Iris pigment epithelial cell (primary cell): ENCODE data around the gene OR10AD1.
"Not testable (repeated sequence)": the region's sequence is repeated elsewhere in the genome, so short reads cannot be mapped to it uniquely, and the experiment has no call there.

ENCODE experiments used
- DNase-seq: peaks from one replicate; pipeline ENCODE4 v3.0.0-alpha.2; 2011; ENCODE audit warnings: low read depth

OR10AD1 gene

DNA sequence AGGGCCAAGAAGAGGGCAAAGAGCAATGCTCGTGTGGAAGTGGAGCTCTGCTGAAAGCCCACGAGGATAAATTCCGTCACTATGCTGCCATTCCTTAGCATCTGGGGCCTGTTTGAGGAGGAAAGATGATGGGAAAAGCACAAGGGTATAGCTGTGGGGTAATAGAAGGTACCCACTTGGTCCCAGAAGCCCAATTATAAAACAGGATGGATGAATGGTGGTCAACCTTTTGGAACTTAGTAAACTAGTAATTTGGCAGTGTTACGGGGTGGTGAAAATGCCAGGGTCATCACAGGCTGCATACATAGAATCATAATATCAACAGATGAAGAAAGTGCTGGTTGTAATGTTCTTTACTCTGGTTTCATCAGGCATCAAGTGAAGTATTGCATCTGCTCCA, at the start of gene OR10AD1:
OR10AD1 (minus strand) TSS at position 101 of the 400 bp plus-strand sequence; CDS start at position 101, 0 bp downstream.
- DNase-seq, result no peak

DNA sequence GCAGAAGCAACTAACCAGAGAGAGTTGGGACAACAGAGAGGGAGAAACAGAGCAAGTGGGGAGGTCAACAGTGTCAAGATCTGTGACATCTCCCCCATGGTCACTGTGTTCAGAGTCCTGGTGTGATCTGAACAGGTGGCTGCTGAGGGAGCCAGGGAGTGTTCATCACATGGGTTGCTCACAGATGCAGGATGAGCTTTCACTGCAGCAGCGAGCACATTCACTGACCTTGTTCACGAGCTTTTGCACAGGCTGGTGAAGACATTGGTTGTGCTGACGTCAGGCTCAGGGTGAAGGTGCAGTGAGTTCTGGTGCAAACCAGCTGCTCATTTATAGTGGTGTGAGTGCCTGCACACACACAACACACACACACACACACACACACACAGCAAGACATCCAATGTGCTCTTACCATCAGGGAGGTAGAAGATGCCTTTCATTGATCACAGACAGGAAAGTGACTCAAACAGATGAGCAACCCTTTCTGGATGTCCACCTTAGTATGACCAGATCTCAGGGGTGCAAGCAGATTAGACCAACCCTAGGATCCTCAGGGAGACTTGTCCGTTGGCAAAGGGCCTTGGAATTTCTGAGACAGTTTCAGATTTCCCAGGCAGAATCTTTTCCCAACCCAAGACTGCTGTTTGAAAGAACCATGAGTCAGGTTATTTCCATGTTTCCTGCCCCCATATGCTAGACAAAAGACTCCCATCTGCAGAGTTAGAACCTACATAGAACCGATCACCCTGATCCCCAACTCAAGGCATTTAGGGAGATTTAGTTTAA, 44.3 kb upstream of the OR10AD1 start:
- DNase-seq, result peak; percentile 1

GRCh38 chr12:48237162-48237561, 34.1 kb upstream of the OR10AD1 start:
- no peak for DNase-seq

GRCh38 chr12:48235796-48236333, 32.8 kb upstream of the OR10AD1 start:
- no peak for DNase-seq

GRCh38 chr12:48231169-48231958, 28.3 kb upstream of the OR10AD1 start:
- DNase-seq, result not testable (repeated sequence)

DNA sequence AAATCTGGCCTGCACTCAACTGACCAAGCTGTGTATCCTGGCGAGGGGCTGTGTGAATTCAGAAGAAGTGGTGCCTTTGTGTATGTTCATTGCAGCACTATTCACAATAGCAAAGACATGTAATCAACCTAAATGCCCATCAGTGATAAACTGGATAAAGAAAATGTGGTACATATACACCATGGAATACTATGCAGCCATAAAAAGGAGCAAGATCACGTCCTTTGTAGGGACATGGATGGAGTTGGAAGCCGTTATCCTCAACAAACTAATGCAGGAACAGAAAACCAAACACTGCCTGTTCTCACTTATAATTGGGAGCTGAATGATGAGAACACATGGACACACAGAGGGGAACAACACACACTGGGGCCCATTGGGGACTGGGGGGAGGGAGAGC, 21.4 kb upstream of the OR10AD1 start:
- not testable (repeated sequence) for DNase-seq

DNA sequence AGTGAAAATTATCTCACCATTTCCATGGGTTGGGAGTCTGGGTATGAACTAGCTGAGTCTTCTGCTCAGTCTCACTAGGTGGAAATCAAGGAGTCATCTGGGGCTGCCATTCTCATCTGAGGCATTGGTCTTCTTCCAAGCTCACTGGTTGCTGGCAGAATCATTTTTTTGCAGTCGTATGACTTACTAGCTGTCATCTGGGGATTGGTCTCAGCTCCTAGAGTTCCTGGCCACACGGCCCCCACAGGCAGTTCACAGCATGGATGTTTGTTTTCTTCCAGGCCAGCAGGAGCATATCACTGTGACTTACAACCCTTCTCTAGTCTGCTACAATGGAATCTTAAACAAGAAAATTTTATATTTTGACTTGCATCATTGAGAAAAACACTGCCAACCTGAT, 18.6 kb upstream of the OR10AD1 start:
- DNase-seq, result no peak

GRCh38 chr12:48220701-48221100, 17.6 kb upstream of the OR10AD1 start:
- no peak for DNase-seq

GRCh38 chr12:48219631-48220030, 16.5 kb upstream of the OR10AD1 start:
- DNase-seq, result no peak

- no peak for DNase-seq
Measured at GRCh38 chr12:48216785-48217184, 13.7 kb upstream of the OR10AD1 start.

- DNase-seq, result not testable (repeated sequence)
Measured at GRCh38 chr12:48209495-48209894, 6.4 kb upstream of the OR10AD1 start.

GRCh38 chr12:48202766-48203165, 326 bp downstream of the OR10AD1 start:
- no peak for DNase-seq

GRCh38 chr12:48201516-48201915, 1.6 kb downstream of the OR10AD1 start:
- no peak for DNase-seq

- DNase-seq, result no peak
Measured at GRCh38 chr12:48201091-48201490, 2.0 kb downstream of the OR10AD1 start.

- DNase-seq, result peak; percentile 82
Measured at GRCh38 chr12:48199774-48200221, 3.3 kb downstream of the OR10AD1 start.

DNA sequence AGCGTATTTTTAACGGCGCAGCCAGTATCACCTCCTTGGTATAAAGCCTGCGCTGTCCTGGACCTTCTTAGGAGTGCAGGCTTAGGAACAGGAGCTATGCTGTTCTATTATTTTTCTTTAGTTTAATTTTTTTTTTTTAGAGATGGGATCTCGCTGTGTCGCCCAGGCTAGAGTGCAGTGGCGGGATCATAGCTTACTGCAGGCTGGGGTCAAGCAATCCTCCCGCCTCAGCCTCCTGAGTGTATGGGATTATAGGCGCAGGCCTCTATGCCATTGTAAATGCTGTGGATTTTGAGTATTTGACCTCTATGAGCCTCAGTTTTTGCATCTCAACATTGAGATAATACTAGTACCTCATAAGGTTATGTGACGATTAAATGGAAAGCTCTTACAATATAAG, 4.1 kb downstream of the OR10AD1 start:
- no peak for DNase-seq

DNA sequence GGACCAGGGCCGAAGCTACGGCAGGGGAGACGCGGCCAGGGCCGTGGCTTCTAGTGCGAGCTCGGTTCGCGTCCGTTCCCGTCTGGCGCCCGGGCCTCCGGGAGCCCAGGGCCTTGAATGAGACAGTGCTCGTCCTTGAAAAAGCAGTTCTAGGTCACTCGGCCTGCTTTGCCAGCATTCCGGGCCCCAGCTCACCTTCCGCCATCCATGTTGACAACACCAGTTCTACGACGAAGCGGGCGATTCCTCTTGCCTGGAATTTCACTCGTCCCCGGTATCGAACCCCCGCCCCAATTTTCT, 4.5 kb downstream of the OR10AD1 start:
- DNase-seq, result peak; percentile 22

DNA sequence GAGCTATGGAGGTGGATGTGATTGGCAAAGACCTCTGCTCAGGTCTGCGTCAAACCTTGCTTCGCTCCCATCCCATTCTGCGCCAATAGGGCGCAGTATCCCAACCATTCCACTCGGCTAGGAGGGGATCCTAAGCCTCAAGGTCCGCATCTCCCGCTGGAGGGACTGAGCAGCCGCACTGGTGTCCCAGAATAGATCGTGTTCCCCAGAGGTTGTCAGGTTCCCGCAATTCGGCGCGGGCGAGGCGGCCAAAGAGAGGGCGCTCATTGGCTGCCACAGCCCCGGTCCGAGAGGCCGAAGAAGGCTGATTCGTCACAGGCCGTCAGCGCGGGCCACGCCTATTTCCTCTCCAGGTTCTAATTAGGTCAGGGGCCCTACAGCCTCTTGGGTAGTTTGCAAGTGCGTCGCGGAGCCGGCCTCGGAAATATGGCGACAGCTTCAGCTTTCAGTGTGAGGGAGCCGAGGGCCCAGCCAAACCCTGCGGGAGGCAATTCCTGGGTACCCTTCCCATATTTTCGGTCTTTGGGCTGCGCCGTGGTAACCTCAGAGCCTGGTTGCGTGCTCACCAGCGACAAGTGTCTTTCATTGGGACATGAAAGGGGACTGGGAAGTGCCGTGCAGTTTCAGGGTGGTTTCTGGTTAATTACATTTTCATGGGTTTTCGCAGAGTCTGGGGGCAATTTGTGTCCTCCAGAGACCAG, 5.0 kb downstream of the OR10AD1 start:
- peak; percentile 96 for DNase-seq

- DNase-seq, result peak; percentile 59
Measured at GRCh38 chr12:48197549-48197970, 5.5 kb downstream of the OR10AD1 start.

DNA sequence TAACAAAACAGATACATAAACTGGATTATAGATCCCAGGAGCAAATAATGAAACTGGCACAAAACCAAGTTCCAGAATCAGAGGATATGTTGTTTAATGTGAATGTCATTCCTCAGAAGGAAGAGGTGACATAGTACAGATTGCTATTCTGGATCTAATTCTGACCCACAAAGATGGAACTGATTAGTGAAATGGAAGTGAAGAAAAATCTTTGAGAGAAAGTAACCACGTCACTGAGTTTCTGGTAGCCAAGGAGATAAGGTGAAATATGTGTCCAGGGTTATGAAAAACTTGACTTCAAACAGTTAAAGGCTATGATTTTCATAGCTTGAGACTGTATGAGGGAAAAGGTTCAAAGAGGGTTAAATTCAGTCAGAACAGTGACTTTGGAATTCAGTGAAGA, 8.3 kb downstream of the OR10AD1 start:
- peak; percentile 24 for DNase-seq

DNA sequence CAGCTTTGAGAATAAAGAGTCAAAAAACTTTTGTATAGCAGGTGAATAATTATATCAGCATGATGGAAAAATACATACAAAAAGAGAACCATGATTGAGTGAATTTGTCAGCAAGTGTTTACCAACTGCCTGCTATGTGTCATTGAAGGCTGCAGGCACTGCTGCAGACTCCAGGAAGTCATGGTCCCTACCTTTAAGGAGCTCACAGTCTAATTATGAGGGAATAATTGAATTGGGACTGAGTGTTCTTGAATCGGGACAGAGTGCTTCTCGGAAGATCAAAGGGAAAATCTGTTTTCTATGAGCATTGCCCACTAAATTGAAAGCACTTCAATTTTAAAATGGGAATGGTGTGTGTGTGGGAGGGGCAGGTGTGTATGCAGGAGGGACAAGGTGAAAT, 9.5 kb downstream of the OR10AD1 start:
- no peak for DNase-seq

GRCh38 chr12:48192861-48193260, 10.2 kb downstream of the OR10AD1 start:
- no peak for DNase-seq
